Activated T-helper 1 cell treated with anti-CD3 and anti-CD28 coated beads, Interleukin-12 subunit alpha, Interleukin-12 subunit beta, Interleukin-2, Interleukin-4 antibody, amounts not matched to agents 30 ng/mL and 10 ng/mL and 1 ng/mL, durations not matched to agents 14 hours and 24 hours and 36 hours (primary cell): Measurements from ENCODE around the gene CDH3. TPM values are rescaled to one million over a fixed set of nuclear protein-coding genes. Genes with fewer than 3 reads are reported as not detected.

Experiments
- DNase-seq: peaks from one replicate; pipeline ENCODE4 v3.0.0; 2021; ENCODE audit warnings: low spot score
- H3K27ac Mint-ChIP-seq: one replicate; pipeline ENCODE4 v1.8.0; 2021; ENCODE audit warnings: mild to moderate bottlenecking, mixed read lengths
- H3K27me3 Mint-ChIP-seq: one replicate; pipeline ENCODE4 v1.8.0; 2022; ENCODE audit warnings: mild to moderate bottlenecking, moderate library complexity, mixed read lengths; ENCODE audit not compliant: insufficient read depth
- H3K36me3 Mint-ChIP-seq: one replicate; pipeline ENCODE4 v1.8.0; 2021; ENCODE audit warnings: low read depth, mixed read lengths
- H3K4me1 Mint-ChIP-seq: one replicate; pipeline ENCODE4 v1.8.0; 2021; ENCODE audit warnings: low read depth, mixed read lengths
- H3K4me3 Mint-ChIP-seq: one replicate; pipeline ENCODE4 v1.8.0; 2021; ENCODE audit warnings: mild to moderate bottlenecking, moderate library complexity, mixed read lengths
- H3K9me3 Mint-ChIP-seq: one replicate; pipeline ENCODE4 v1.8.0; 2021; ENCODE audit warnings: mixed read lengths
- intact Hi-C: fragments of 100-400 bp; cut with micrococcal nuclease; formaldehyde crosslinking; loops from one replicate; pipeline ENCODE4 v1.15.1; 2024
- total RNA-seq: library from RNA; stranded (reverse); gene quantifications from 2 replicates; pipeline ENCODE4 v1.2.3, GENCODE V29; 2022

The CDH3 gene
- total RNA-seq, 1 donor from 2014 or later: 0.26 TPM

GRCh38 chr16:68737730-68738629 lies 92.9 kb downstream of the CDH3 start:
- H3K4me1 Mint-ChIP-seq: peaks cover 7% of the 10 kb centered on the region
- peaks cover 1% of the 10 kb centered on the region for H3K36me3 Mint-ChIP-seq
- intact Hi-C loops: loop anchor here (2.0 kb wide), 1 partner anchor 17 kb away; no protein-coding TSS in a partner anchor
- peak overlapping the region; percentile 70 for H3K4me3 Mint-ChIP-seq
- DNase-seq: no peak
- no peak overlapping the region for H3K27ac Mint-ChIP-seq
- H3K27me3 Mint-ChIP-seq: peaks cover 29% of the 10 kb centered on the region
- H3K9me3 Mint-ChIP-seq: no peaks in the 10 kb centered on the region

DNA sequence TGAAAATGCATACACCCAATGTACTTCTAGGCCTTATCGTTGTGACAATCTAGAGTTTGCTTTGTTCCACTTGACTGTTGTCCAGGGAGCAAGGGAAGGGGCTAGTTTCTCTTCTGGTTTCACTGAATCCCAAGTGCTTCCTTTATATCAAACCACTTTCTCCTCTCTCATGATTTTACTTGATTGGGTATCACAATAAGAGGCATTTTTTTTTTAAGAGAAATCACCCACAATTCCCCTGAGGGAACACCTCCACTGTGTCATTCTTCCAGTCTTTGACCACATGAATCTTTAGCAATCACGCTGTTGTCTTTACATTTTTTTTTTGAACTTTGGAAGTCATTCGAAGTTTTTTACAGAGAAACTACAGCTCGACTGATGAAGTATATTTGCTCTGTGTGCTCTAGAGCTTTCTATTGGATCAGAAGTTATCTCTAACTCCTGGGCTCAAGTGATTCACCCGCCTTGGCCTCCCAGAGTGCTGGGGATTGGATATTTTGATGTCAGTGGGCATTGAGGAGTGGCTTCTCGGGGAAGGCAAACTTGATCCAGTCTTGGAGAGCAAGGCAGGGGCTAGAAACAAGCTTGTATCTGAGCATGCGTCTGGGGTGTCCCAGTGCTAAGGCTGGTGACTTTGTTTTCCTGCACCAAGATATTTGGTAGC lies 95.0 kb downstream of the CDH3 start:
- intact Hi-C loops: loop anchor here (2.0 kb wide), 1 partner anchor 17 kb away; no protein-coding TSS in a partner anchor
- DNase-seq: no peak
- H3K9me3 Mint-ChIP-seq: no peaks in the 10 kb centered on the region
- peaks cover 7% of the 10 kb centered on the region for H3K4me1 Mint-ChIP-seq
- H3K27ac Mint-ChIP-seq: no peak overlapping the region
- no peak overlapping the region for H3K4me3 Mint-ChIP-seq
- peaks cover 25% of the 10 kb centered on the region for H3K27me3 Mint-ChIP-seq
- H3K36me3 Mint-ChIP-seq: peaks cover 1% of the 10 kb centered on the region

- Mint-ChIP-seq H3K27me3 (peaks cover 25% of the 10 kb centered on the region), H3K27ac (no peak overlapping the region), H3K36me3 (peaks cover 1% of the 10 kb centered on the region), H3K4me1 (peaks cover 7% of the 10 kb centered on the region), H3K9me3 (no peaks in the 10 kb centered on the region), H3K4me3 (no peak overlapping the region)
- intact Hi-C loops: loop anchor here (2.0 kb wide), 1 partner anchor 16 kb away; no protein-coding TSS in a partner anchor
- no peak for DNase-seq
Observed at GRCh38 chr16:68740628-68741346, 95.7 kb downstream of the CDH3 start.

GRCh38 chr16:68743664-68744063 lies 98.6 kb downstream of the CDH3 start:
- H3K27ac Mint-ChIP-seq: no peak overlapping the region
- DNase-seq: no peak
- no peaks in the 10 kb centered on the region for H3K36me3 Mint-ChIP-seq
- no peaks in the 10 kb centered on the region for H3K9me3 Mint-ChIP-seq
- peaks cover 7% of the 10 kb centered on the region for H3K4me1 Mint-ChIP-seq
- intact Hi-C loops: no loop called here
- no peak overlapping the region for H3K4me3 Mint-ChIP-seq
- peaks cover 5% of the 10 kb centered on the region for H3K27me3 Mint-ChIP-seq

DNA sequence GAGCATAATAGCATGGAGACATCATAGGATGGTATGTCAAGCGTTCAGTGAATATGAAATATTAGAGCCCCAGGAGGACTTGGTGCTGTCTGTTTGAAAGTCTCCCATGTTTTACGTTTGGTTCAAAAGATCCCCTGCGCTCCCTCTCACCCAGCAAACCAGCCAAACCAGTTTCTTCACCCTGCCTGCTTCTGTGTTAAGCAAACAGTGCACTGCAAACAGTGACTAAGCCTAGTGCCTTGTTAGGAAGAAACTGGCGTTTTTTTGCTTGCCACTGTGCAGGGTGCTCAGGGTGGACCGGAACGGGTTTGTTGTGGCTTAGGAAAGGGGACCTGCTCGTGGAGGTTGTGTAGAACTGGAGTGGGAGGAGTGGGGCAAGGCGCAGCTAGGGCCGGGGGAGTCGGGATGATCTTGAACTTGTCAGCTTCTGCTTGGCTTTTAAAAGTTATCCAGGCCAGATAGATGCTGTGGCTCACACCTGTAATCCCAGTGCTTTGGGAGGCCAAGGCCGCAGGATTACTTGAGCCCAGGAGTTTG lies 99.7 kb downstream of the CDH3 start:
- intact Hi-C loops: no loop called here
- Mint-ChIP-seq H3K4me1 (peaks cover 6% of the 10 kb centered on the region), H3K36me3 (no peaks in the 10 kb centered on the region), H3K4me3 (no peak overlapping the region), H3K9me3 (no peaks in the 10 kb centered on the region), H3K27me3 (peaks cover 5% of the 10 kb centered on the region), H3K27ac (no peak overlapping the region)
- no peak for DNase-seq

- H3K9me3 Mint-ChIP-seq: no peaks in the 10 kb centered on the region
- H3K27ac Mint-ChIP-seq: no peak overlapping the region
- intact Hi-C loops: no loop called here
- no peak overlapping the region for H3K4me3 Mint-ChIP-seq
- no peaks in the 10 kb centered on the region for H3K4me1 Mint-ChIP-seq
- H3K36me3 Mint-ChIP-seq: no peaks in the 10 kb centered on the region
- H3K27me3 Mint-ChIP-seq: peaks cover 5% of the 10 kb centered on the region
- DNase-seq: no peak
Observed at GRCh38 chr16:68746951-68747350, 101.8 kb downstream of the CDH3 start.

GRCh38 chr16:68749432-68749831 lies 104.3 kb downstream of the CDH3 start:
- Mint-ChIP-seq H3K4me3 (no peak overlapping the region), H3K4me1 (peaks cover 13% of the 10 kb centered on the region), H3K27me3 (peaks cover 2% of the 10 kb centered on the region), H3K27ac (no peak overlapping the region), H3K9me3 (no peaks in the 10 kb centered on the region), H3K36me3 (no peaks in the 10 kb centered on the region)
- DNase-seq: no peak
- intact Hi-C loops: no loop called here

Other genes starting within 250 kb of the CDH3 start
- 0.49 and 0.61 TPM in 2 replicates for gene SMPD3, start 196.8 kb upstream of the CDH3 start, total RNA-seq
- gene ZFP90, start 106.0 kb upstream of the CDH3 start, total RNA-seq: 19.3 and 21.9 TPM in 2 replicates
- gene CDH1, start 92.0 kb downstream of the CDH3 start, total RNA-seq: 0.64 and 2.2 TPM in 2 replicates
- gene TANGO6, start 198.2 kb downstream of the CDH3 start, total RNA-seq: 34.1 and 35.5 TPM in 2 replicates